Esophagus muscularis mucosa (tissue), 3 donors: ENCODE data around the gene CCL20.

Experiments
- POLR2A ChIP-seq: fragments of 450-650 bp; IDR thresholded peaks from one replicate; pipeline ENCODE4 v1.6.1; 2017; ENCODE audit warnings: antibody characterized with exemption, moderate library complexity, mild to moderate bottlenecking, low read depth
- POLR2AphosphoS5 ChIP-seq, 2 donors: sonication (generic); formaldehyde crosslinking; IDR thresholded peaks; one replicate each; pipeline ENCODE4 v1.6.1; 2017; ENCODE audit warnings: antibody characterized with exemption in 2 of 2
- TF ChIP-seq, protein P1 (sequence below), 3 experiments: fragments of 200-600 bp in 2 of 3; fragments of 450-650 bp in 1 of 3; sonication (generic) in 2 of 3; IDR thresholded peaks; one replicate each; pipeline ENCODE4 v1.5.1; 2017 to 2019; ENCODE audit warnings: antibody characterized with exemption in 3 of 3, mild to moderate bottlenecking in 2 of 3, moderate library complexity in 1 of 3

DNA sequence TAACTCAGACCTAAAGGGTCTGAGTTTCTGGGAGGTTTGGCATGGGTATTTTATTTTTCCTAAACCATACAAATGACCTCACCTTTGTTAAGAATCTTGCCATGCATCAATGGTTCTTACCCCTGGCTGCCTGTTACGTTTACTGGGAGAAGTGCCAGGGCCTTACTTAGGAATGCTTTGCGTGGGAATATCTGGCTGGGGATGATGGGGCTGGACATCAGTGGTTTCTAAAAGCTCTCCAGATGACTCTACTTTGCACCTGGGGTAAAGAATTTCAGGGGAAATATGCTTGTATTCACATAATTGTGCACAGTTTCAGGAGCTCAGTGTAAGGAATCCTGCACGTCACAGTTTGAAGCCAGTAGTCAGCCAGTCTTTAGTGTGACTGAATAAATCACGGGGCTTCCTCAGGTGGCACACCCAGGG, 39.6 kb downstream of the CCL20 start:
- TF ChIP-seq, protein P1, sequence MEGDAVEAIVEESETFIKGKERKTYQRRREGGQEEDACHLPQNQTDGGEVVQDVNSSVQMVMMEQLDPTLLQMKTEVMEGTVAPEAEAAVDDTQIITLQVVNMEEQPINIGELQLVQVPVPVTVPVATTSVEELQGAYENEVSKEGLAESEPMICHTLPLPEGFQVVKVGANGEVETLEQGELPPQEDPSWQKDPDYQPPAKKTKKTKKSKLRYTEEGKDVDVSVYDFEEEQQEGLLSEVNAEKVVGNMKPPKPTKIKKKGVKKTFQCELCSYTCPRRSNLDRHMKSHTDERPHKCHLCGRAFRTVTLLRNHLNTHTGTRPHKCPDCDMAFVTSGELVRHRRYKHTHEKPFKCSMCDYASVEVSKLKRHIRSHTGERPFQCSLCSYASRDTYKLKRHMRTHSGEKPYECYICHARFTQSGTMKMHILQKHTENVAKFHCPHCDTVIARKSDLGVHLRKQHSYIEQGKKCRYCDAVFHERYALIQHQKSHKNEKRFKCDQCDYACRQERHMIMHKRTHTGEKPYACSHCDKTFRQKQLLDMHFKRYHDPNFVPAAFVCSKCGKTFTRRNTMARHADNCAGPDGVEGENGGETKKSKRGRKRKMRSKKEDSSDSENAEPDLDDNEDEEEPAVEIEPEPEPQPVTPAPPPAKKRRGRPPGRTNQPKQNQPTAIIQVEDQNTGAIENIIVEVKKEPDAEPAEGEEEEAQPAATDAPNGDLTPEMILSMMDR (IDR thresholded peaks at IDR 0.05) = no peak
- TF ChIP-seq POLR2AphosphoS5 (IDR thresholded peaks at IDR 0.05) (no peak), POLR2A (no peak)
